SK-N-SH (cell line): ENCODE results near the gene RNF217. TPM values are rescaled to one million over a fixed set of nuclear protein-coding genes. Genes with fewer than 3 reads are reported as not detected.

Experiments
- CTCF ChIA-PET: fragments of 300-600, 350-600 bp; formaldehyde crosslinking; extraction: SDS; loops from one replicate; lab custom pipeline; 2021; lab: Yijun Ruan, JAX
- POLR2A ChIA-PET: fragments of 350-600 bp; sonication (Branson Sonifier 250); formaldehyde crosslinking; extraction: SDS; loops from one replicate; lab custom pipeline; 2020; ENCODE audit warnings: antibody characterized with exemption, inconsistent platforms; lab: Yijun Ruan, JAX
- DNase-seq: peaks from one replicate; pipeline ENCODE4 v3.0.0; 2012
- H2AFZ ChIP-seq: fragments of 200-600 bp; sonication (generic); 2 replicates; pipeline ENCODE4 v1.8.1; 2016; ENCODE audit warnings: antibody characterized with exemption, mild to moderate bottlenecking, low read depth
- H3F3A ChIP-seq: fragments of 200-600 bp; sonication (generic); replicated peaks from 2 replicates; pipeline ENCODE3; 2016; ENCODE audit warnings: antibody characterized with exemption, mild to moderate bottlenecking; ENCODE audit not compliant: insufficient read depth
- H3K27ac ChIP-seq, 2 experiments: fragments of 200-500 bp in 1 of 2; fragments of 200-600 bp in 1 of 2; sonication (Bioruptor generic) in 1 of 2; sonication (generic), shearing (Covaris generic) in 1 of 2; 2 replicates each; pipeline versions ENCODE4 v1.5.1 to v1.6.1; 2014 to 2016; ENCODE audit warnings: low read depth in 2 of 2, inconsistent platforms in 1 of 2, low read length in 1 of 2, mild to moderate bottlenecking in 1 of 2, mixed read lengths in 1 of 2
- H3K27me3 ChIP-seq: fragments of 200-600 bp; sonication (generic), shearing (Covaris generic); 2 replicates; pipeline ENCODE4 v1.6.1; 2016; ENCODE audit warnings: mixed run types; ENCODE audit not compliant: insufficient read depth
- H3K36me3 ChIP-seq, 2 experiments: fragments of 200-500 bp in 1 of 2; fragments of 200-600 bp in 1 of 2; sonication (Bioruptor generic) in 1 of 2; sonication (generic) in 1 of 2; replicated peaks in 1 of 2; 2 replicates each; pipeline versions ENCODE3 to v1.5.1; 2014 to 2016; ENCODE audit warnings: low read length in 1 of 2, mild to moderate bottlenecking in 1 of 2; ENCODE audit not compliant: insufficient read depth in 2 of 2, control insufficient read depth in 1 of 2
- H3K4me1 ChIP-seq, 2 experiments: fragments of 200-500 bp in 1 of 2; fragments of 200-600 bp in 1 of 2; sonication (Bioruptor generic) in 1 of 2; sonication (generic), shearing (Covaris generic) in 1 of 2; 2 replicates each; pipeline versions ENCODE4 v1.5.1 to v1.6.1; 2014 to 2016; ENCODE audit warnings: low read depth in 1 of 2, low read length in 1 of 2, mixed run types in 1 of 2; ENCODE audit not compliant: insufficient read depth in 2 of 2, control insufficient read depth in 1 of 2
- H3K4me2 ChIP-seq: fragments of 200-600 bp; sonication (generic), shearing (Covaris generic); 2 replicates; pipeline ENCODE4 v1.6.1; 2017; ENCODE audit warnings: mixed run types
- H3K4me3 ChIP-seq, 2 experiments: fragments of 200-500 bp in 1 of 2; fragments of 200-600 bp in 1 of 2; sonication (Bioruptor generic) in 1 of 2; sonication (generic), shearing (Covaris generic) in 1 of 2; 2 replicates each; pipeline versions ENCODE4 v1.5.1 to v1.8.1; 2014 to 2016; ENCODE audit warnings: low read depth in 2 of 2, inconsistent platforms in 1 of 2, low read length in 1 of 2, mild to moderate bottlenecking in 1 of 2, mixed read lengths in 1 of 2, moderate library complexity in 1 of 2
- H3K79me2 ChIP-seq: fragments of 200-600 bp; sonication (generic); 2 replicates; pipeline ENCODE4 v1.8.1; 2017; ENCODE audit warnings: mild to moderate bottlenecking; ENCODE audit not compliant: insufficient read depth
- H3K9ac ChIP-seq: fragments of 200-600 bp; sonication (generic); 2 replicates; pipeline ENCODE4 v1.6.1; 2017; ENCODE audit warnings: mixed run types
- H3K9me2 ChIP-seq: fragments of 200-600 bp; sonication (generic); 2 replicates; pipeline ENCODE4 v1.6.1; 2017; ENCODE audit warnings: mixed run types
- H3K9me3 ChIP-seq: fragments of 200-600 bp; sonication (generic); 2 replicates; pipeline ENCODE4 v1.6.1; 2017; ENCODE audit warnings: mixed run types, mild to moderate bottlenecking, moderate library complexity
- H4K20me1 ChIP-seq: fragments of 200-600 bp; sonication (generic); 2 replicates; pipeline ENCODE4 v1.6.1; 2017; ENCODE audit warnings: mild to moderate bottlenecking, mixed run types; ENCODE audit not compliant: insufficient read depth
- ELF1 ChIP-seq: IDR thresholded peaks from 2 replicates; pipeline ENCODE4 v1.4.0; 2012
- FOSL2 ChIP-seq: IDR thresholded peaks from 2 replicates; pipeline ENCODE4 v1.4.0; 2012; ENCODE audit warnings: low read depth, mild to moderate bottlenecking, moderate library complexity, borderline replicate concordance
- FOXJ3 ChIP-seq: sonication (generic); formaldehyde crosslinking; IDR thresholded peaks from 2 replicates; pipeline ENCODE4 v1.5.1; 2020; ENCODE audit warnings: mild to moderate bottlenecking, missing genetic modification reagents
- GABPA ChIP-seq: IDR thresholded peaks from 2 replicates; pipeline ENCODE4 v1.4.0; 2012; ENCODE audit warnings: low read depth, mild to moderate bottlenecking
- JUND ChIP-seq: IDR thresholded peaks from 2 replicates; pipeline ENCODE4 v1.4.0; 2012
- MEF2A ChIP-seq: IDR thresholded peaks from 2 replicates; pipeline ENCODE4 v1.4.0; 2012; ENCODE audit warnings: low read depth, borderline replicate concordance
- MXI1 ChIP-seq: IDR thresholded peaks from 2 replicates; pipeline ENCODE4 v1.6.1; 2012; ENCODE audit warnings: mild to moderate bottlenecking, low read depth, low read length, improper control_type of control experiment
- POLR2AphosphoS5 ChIP-seq: IDR thresholded peaks from 2 replicates; pipeline ENCODE4 v1.6.1; 2012; ENCODE audit warnings: low read depth, low read length
- RFX5 ChIP-seq: IDR thresholded peaks from 2 replicates; pipeline ENCODE4 v1.6.1; 2012; ENCODE audit warnings: mild to moderate bottlenecking, improper control_type of control experiment, low read length
- RXRA ChIP-seq: IDR thresholded peaks from 2 replicates; pipeline ENCODE4 v1.4.0; 2012; ENCODE audit warnings: low read depth, mild to moderate bottlenecking, borderline replicate concordance
- SIN3A ChIP-seq: IDR thresholded peaks from 2 replicates; pipeline ENCODE4 v1.6.1; 2012; ENCODE audit warnings: low read depth, mild to moderate bottlenecking, low read length, moderate library complexity, borderline replicate concordance
- TEAD4 ChIP-seq: IDR thresholded peaks from 2 replicates; pipeline ENCODE4 v1.4.0; 2012; ENCODE audit warnings: mild to moderate bottlenecking, borderline replicate concordance; ENCODE audit not compliant: insufficient read depth
- YY1 ChIP-seq: IDR thresholded peaks from 2 replicates; pipeline ENCODE4 v1.4.0; 2012; ENCODE audit warnings: low read depth, mild to moderate bottlenecking
- WGBS: methylation state at CpG from one replicate; pipeline ENCODE4 v1.1.6; 2017; ENCODE audit warnings: low lambda C conversion rate; 5-methylcytosine and 5-hydroxymethylcytosine counted together
- polyA plus RNA-seq, 3 experiments: library from polyadenylated mRNA; depleted of rRNA; stranded (reverse); fragments of >200 nt; gene quantifications; 2 replicates each; pipeline ENCODE4 v1.2.3, GENCODE V29; 2012
- TF ChIP-seq, protein P1 (sequence below): fragments of 150-350 bp; IDR thresholded peaks from 2 replicates; pipeline ENCODE4 v1.6.1; 2017; ENCODE audit warnings: antibody characterized with exemption, low read length, low read depth, borderline replicate concordance
- TF ChIP-seq, protein P2 (sequence below): IDR thresholded peaks from 2 replicates; pipeline ENCODE4 v1.6.1; 2012; ENCODE audit warnings: mild to moderate bottlenecking, low read depth, low read length, moderate library complexity
- TF ChIP-seq, protein P3 (sequence below): IDR thresholded peaks from 2 replicates; pipeline ENCODE4; 2012
- TF ChIP-seq, protein P4 (sequence below): fragments of 200-600 bp; sonication (generic); IDR thresholded peaks from 2 replicates; pipeline ENCODE4 v1.6.1; 2017; ENCODE audit warnings: antibody characterized with exemption, mild to moderate bottlenecking, moderate library complexity

The RNF217 gene
- polyA plus RNA-seq, 1 of the 3 experiments (the other 2 are of a cell fraction) = 0.28 TPM

DNA sequence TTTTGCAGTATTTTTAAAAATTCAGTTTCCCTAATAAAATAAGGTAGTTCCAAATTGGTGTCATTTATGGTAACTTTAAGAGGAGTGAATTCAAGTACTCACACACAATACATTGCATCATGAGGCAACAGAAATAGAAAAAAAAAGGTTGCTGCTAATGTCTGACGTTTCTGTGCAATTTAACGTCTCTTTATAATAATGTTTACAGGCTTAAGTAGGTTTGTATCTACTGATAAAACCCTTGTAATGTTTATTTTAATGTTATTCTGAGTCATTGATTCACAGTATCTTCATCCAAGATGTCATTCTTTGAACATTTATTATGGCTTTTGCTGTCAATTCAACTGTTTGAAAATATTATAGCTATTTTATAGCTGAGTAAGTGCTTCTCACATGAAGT, 86.0 kb downstream of the RNF217 start (continued):
- TF ChIP-seq, protein P1, sequence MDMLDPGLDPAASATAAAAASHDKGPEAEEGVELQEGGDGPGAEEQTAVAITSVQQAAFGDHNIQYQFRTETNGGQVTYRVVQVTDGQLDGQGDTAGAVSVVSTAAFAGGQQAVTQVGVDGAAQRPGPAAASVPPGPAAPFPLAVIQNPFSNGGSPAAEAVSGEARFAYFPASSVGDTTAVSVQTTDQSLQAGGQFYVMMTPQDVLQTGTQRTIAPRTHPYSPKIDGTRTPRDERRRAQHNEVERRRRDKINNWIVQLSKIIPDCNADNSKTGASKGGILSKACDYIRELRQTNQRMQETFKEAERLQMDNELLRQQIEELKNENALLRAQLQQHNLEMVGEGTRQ = no peak
- no peak for TF ChIP-seq POLR2AphosphoS5
- TF ChIP-seq, all 33 proteins: peak for 0

DNA sequence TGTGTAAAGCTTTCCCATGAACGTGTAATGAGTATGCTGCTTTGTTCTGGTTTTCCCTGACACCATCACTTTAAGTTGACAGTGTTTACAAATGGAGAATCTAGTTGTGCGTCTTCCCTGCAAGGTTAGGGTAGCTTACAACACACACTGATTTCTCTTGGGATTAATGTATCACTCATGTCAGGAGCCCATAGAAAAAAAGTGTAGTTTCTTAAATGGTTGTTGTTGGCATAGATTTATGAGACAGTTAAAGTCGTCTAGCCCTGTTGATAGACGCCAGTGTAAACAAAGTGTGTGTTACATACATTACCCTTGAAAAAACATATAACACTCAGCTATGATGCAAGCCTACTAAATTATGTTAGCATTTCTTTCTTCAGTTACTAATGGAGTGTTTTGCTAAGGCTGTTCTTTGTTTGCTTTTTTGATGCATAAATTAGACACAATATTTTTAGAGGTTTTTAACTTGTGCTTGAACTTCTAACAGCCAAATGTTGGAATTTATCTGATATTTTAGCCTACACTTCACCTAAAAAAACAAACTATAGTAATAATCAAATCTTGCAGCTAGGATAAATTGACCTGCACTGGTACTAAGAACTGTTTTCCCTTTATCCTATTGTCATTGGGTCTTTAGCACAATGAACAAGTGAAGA, 88.6 kb downstream of the RNF217 start:
- TF ChIP-seq TEAD4 = no peak
- no peak for TF ChIP-seq FOXJ3 (CRISPR knock-in tag)
- no peak for TF ChIP-seq MEF2A
- TF ChIP-seq, protein P2, sequence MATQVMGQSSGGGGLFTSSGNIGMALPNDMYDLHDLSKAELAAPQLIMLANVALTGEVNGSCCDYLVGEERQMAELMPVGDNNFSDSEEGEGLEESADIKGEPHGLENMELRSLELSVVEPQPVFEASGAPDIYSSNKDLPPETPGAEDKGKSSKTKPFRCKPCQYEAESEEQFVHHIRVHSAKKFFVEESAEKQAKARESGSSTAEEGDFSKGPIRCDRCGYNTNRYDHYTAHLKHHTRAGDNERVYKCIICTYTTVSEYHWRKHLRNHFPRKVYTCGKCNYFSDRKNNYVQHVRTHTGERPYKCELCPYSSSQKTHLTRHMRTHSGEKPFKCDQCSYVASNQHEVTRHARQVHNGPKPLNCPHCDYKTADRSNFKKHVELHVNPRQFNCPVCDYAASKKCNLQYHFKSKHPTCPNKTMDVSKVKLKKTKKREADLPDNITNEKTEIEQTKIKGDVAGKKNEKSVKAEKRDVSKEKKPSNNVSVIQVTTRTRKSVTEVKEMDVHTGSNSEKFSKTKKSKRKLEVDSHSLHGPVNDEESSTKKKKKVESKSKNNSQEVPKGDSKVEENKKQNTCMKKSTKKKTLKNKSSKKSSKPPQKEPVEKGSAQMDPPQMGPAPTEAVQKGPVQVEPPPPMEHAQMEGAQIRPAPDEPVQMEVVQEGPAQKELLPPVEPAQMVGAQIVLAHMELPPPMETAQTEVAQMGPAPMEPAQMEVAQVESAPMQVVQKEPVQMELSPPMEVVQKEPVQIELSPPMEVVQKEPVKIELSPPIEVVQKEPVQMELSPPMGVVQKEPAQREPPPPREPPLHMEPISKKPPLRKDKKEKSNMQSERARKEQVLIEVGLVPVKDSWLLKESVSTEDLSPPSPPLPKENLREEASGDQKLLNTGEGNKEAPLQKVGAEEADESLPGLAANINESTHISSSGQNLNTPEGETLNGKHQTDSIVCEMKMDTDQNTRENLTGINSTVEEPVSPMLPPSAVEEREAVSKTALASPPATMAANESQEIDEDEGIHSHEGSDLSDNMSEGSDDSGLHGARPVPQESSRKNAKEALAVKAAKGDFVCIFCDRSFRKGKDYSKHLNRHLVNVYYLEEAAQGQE = no peak
- no peak for TF ChIP-seq JUND
- TF ChIP-seq RXRA = no peak
- TF ChIP-seq, protein P3, sequence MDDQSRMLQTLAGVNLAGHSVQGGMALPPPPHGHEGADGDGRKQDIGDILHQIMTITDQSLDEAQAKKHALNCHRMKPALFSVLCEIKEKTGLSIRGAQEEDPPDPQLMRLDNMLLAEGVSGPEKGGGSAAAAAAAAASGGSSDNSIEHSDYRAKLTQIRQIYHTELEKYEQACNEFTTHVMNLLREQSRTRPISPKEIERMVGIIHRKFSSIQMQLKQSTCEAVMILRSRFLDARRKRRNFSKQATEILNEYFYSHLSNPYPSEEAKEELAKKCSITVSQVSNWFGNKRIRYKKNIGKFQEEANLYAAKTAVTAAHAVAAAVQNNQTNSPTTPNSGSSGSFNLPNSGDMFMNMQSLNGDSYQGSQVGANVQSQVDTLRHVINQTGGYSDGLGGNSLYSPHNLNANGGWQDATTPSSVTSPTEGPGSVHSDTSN = no peak
- no peak for TF ChIP-seq MXI1
- no peak for TF ChIP-seq ELF1
- TF ChIP-seq, protein P1 = no peak
- TF ChIP-seq FOSL2 = no peak
- no peak for TF ChIP-seq GABPA
- TF ChIP-seq RFX5 = no peak
- TF ChIP-seq SIN3A = no peak
- TF ChIP-seq YY1 = no peak
- TF ChIP-seq, protein P4, sequence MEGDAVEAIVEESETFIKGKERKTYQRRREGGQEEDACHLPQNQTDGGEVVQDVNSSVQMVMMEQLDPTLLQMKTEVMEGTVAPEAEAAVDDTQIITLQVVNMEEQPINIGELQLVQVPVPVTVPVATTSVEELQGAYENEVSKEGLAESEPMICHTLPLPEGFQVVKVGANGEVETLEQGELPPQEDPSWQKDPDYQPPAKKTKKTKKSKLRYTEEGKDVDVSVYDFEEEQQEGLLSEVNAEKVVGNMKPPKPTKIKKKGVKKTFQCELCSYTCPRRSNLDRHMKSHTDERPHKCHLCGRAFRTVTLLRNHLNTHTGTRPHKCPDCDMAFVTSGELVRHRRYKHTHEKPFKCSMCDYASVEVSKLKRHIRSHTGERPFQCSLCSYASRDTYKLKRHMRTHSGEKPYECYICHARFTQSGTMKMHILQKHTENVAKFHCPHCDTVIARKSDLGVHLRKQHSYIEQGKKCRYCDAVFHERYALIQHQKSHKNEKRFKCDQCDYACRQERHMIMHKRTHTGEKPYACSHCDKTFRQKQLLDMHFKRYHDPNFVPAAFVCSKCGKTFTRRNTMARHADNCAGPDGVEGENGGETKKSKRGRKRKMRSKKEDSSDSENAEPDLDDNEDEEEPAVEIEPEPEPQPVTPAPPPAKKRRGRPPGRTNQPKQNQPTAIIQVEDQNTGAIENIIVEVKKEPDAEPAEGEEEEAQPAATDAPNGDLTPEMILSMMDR = no peak
- H3K27ac ChIP-seq = no peak overlapping the region
- no peak overlapping the region for H3K4me2 ChIP-seq
- H3K9me3 ChIP-seq = no peaks in the 10 kb centered on the region
- no peaks in the 10 kb centered on the region for H3K9me2 ChIP-seq
- H3K27me3 ChIP-seq = no peaks in the 10 kb centered on the region
- WGBS = 22% methylated on average over 4 of the region's 4 CpGs
- POLR2A ChIA-PET = no interaction called here
- H3K36me3 ChIP-seq = no peaks in the 10 kb centered on the region
- H3K9ac ChIP-seq = no peak overlapping the region
- no peak for DNase-seq
- H4K20me1 ChIP-seq = no peaks in the 10 kb centered on the region
- no peaks in the 10 kb centered on the region for H3F3A ChIP-seq
- no peaks in the 10 kb centered on the region for H3K4me1 ChIP-seq
- no peak overlapping the region for H3K4me3 ChIP-seq
- no peaks in the 10 kb centered on the region for H3K79me2 ChIP-seq
- no peak overlapping the region for H2AFZ ChIP-seq
- CTCF ChIA-PET = no interaction called here
